GM12875 (cell line): ENCODE measurements around the gene SWI5.

Source experiments
- H3K4me3 ChIP-seq: one replicate; pipeline ENCODE4 v1.5.1; 2011; ENCODE audit warnings: low read depth, low read length, control low read depth
- TF ChIP-seq, protein P1 (sequence below): IDR thresholded peaks from 2 replicates; pipeline ENCODE4 v1.5.1; 2011; ENCODE audit warnings: low read depth, mild to moderate bottlenecking, control low read depth, inconsistent platforms, low read length, moderate library complexity, borderline replicate concordance; ENCODE audit not compliant: insufficient read depth

SWI5 gene

DNA sequence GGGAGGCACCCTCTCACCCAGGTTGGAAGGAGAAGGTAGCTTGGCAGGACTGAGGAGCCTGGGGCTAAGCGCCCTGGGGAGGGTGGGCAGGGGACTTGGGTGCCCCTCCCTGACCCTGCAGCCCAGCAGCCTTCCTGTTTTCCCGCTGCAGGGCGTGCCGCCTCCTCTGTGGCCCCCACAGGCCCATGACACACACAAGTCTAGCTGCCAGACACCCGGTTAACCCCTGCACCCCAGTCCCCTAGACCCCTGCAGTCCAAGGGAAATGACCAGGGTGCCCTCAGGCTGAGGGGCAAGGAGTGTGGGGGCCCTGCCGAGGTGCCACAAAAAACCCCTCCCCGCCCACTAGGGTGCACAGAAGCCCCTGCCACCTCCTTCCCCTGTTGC lies 33.3 kb upstream of the SWI5 start:
- TF ChIP-seq, protein P1, sequence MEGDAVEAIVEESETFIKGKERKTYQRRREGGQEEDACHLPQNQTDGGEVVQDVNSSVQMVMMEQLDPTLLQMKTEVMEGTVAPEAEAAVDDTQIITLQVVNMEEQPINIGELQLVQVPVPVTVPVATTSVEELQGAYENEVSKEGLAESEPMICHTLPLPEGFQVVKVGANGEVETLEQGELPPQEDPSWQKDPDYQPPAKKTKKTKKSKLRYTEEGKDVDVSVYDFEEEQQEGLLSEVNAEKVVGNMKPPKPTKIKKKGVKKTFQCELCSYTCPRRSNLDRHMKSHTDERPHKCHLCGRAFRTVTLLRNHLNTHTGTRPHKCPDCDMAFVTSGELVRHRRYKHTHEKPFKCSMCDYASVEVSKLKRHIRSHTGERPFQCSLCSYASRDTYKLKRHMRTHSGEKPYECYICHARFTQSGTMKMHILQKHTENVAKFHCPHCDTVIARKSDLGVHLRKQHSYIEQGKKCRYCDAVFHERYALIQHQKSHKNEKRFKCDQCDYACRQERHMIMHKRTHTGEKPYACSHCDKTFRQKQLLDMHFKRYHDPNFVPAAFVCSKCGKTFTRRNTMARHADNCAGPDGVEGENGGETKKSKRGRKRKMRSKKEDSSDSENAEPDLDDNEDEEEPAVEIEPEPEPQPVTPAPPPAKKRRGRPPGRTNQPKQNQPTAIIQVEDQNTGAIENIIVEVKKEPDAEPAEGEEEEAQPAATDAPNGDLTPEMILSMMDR = no peak
- H3K4me3 ChIP-seq = no peak overlapping the region

GRCh38 chr9:128243215-128244018 lies 32.7 kb upstream of the SWI5 start:
- H3K4me3 ChIP-seq = no peak overlapping the region
- TF ChIP-seq, protein P1 = no peak

DNA sequence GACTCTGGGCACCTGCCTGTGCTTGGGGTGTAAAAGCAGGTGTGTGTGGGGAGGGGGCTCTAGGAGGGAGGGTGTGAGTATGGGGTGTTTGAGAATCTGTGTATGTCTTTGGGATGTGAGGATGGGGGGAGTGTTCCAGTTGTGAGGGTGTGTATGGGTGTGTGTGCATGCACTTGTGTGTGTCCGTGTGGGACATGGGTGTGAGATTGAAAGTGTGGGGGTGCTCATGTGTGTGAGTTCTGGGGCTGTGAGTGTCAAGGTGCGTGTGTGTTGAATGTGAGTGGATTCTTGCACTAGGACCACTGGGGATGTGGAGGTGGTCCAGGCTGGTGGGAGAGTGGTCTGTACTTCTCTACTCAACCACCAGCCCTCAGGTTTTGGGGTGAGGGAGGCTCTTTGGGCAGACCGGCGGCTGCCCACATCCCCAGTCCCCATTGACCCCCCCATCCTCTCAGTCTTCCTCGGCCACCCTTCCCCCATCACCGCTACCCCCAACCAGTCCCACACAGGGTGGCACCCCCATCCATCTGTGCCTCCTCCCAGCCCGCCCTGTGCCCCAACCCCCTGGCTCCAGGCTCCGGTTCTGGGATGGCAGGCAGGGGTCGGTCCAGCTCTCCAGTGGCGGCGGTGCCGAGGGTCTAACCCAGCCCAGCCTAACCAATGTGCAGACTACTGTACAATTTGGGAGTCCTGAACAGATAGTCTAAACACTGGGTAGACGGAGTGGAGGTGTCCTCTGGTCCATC lies 31.8 kb upstream of the SWI5 start:
- H3K4me3 ChIP-seq = no peak overlapping the region
- TF ChIP-seq, protein P1 = no peak

GRCh38 chr9:128244837-128245231 lies 31.2 kb upstream of the SWI5 start:
- TF ChIP-seq, protein P1 = no peak
- no peak overlapping the region for H3K4me3 ChIP-seq

- TF ChIP-seq, protein P1 = no peak
- no peak overlapping the region for H3K4me3 ChIP-seq
These were observed 30.5 kb upstream of the SWI5 start for GRCh38 chr9:128245421-128246151.

DNA sequence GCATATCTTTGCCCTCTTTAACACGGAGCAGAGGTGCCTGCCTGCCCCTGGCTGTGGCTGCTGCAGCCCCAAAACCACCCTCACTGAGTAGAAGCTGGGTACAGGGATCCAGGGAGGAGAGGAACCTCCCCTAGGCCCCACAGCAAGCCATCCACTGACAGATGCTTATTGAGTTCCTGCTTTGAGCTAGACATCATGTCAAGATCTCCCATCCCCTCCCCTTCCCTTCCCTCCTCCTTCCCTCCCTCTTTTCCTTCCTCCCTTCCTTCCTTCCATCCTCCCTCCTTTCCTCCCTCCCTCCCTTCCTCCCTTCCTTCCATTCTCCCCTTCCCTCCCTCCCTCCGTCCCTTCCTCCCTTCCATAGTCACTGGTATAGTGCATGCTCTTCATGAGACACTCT lies 29.6 kb upstream of the SWI5 start:
- TF ChIP-seq, protein P1 = no peak
- H3K4me3 ChIP-seq = no peak overlapping the region
